Fibroblast of skin of abdomen (primary cell): ENCODE data around the gene STC2.

ENCODE experiments used
- DNase-seq: peaks from one replicate; pipeline ENCODE4 v3.0.0-alpha.2; 2013

The STC2 gene

DNA sequence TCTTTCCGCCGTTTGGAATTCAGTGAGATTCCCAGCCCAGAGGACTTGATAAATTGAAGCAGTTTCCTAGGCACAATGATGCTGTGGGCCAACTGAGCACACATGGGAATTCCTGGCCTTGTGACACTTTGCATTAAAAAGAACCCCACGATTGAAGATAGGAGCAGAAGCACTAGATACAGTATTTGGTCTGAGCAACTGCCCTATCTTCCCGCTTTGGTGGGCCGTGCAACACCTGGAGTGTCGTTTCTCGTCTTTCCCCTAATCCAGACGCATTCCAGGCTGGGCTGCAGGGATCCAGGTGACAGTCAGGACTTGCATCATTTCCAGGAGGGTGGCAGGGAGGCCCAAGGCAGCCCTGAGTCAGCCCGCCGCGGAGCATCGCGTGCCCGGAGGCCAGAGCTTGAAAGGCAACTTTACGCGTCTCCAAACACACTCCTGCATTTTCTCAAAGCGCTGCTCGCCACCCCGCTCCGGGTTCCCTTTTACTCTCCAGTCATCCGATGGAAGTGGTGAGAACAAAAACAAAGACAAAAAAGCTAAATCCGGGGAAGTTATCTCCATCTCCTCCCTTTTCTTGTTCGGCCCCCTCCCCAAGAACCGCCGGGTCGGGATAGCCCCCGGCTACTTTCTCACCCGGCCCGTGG is 753 bp upstream of the STC2 start:
- DNase-seq: peak; percentile 69

DNA sequence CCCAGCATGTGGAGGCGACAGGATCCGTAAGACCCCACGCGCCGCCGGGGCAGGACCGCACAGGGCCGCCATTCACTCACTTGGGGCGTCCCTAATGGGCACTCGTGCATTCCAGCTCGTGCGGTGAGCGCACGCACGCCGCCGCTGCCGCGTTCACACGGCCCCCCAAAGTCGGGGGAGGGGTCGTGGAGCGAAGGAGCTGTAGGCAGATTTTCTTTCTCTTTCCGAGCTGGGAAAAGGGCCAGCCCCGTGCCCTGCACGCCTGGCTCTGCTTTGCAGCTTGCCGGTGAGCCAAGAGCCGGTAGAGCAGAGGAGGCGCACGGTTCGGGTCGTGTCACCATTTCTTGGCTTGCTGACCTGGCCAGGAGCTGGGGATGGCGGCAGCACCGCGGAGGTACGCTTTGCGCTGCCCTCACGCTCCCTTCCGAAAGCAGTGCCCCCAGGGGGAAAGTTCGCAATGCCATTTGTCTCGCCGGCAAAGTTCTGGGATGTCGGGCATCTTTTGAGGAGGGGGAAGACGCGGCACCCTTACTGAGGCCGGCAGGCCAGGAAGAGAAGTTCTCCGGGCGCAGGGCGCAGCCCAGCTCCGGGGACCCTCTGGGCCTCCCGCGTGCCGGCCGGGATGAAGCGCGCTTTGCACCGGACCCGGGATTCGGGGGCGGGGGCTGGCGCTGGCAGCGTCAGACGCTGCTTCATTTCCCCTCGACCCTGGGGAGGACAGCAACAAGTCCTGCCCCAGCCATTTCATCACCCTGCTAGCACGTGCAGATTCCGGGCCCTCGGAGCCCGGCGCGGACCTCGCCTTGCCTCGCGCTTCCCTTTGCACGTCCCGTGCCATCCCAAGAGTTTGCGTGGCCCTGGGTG is 898 bp downstream of the STC2 start:
- peak; percentile 61 for DNase-seq

DNA sequence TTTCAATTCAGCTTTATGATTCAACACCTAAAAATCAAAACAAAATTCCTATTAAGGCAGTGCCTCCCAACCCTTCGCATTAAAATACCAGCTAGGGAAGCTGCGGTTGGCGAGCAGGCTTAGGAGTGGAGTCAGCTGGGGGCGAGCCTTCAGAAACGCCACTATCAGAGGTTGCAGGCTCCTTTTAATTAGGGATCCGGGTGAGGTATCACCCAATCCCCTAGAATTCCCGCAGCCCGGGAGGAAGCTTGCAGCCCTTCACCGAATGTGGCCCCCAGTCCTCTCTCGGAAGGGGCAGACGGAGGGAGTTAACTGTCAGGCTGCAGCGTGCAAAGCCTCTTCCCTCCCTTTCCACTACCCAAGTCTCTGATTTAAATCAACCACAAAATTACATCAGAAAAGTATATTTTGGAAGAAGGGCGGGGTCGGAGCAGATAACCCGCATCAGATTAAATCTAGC is 1.7 kb downstream of the STC2 start:
- DNase-seq: peak; percentile 95

DNA sequence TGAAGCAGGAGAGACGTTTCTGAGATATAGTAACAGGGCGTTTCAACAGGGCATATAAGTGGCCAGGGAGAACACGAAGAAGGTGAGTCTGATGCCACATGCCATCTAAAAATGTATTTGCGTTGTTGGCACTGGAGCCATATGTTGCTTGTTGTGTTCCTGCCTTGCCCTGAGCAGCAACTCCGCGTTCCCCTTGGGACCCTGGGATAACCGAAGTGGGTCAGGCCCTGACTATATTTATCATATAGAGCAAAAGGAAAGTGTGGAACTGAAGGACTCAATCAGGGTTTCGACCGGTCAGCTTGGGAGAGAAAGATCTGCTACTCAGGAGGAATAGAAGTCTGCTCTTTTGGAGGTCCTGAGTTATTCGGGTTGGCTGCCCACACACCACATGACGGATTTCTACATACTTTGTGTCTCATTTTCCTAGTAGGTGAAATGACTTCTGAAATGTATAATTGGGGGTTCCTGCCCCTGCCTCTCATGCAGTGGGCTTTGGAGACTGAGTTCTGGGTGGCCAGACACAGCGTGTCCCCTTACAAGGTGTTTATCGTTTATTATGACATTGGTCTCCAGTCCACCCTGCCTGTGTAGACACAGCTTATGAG is 3.0 kb downstream of the STC2 start:
- no peak for DNase-seq

DNA sequence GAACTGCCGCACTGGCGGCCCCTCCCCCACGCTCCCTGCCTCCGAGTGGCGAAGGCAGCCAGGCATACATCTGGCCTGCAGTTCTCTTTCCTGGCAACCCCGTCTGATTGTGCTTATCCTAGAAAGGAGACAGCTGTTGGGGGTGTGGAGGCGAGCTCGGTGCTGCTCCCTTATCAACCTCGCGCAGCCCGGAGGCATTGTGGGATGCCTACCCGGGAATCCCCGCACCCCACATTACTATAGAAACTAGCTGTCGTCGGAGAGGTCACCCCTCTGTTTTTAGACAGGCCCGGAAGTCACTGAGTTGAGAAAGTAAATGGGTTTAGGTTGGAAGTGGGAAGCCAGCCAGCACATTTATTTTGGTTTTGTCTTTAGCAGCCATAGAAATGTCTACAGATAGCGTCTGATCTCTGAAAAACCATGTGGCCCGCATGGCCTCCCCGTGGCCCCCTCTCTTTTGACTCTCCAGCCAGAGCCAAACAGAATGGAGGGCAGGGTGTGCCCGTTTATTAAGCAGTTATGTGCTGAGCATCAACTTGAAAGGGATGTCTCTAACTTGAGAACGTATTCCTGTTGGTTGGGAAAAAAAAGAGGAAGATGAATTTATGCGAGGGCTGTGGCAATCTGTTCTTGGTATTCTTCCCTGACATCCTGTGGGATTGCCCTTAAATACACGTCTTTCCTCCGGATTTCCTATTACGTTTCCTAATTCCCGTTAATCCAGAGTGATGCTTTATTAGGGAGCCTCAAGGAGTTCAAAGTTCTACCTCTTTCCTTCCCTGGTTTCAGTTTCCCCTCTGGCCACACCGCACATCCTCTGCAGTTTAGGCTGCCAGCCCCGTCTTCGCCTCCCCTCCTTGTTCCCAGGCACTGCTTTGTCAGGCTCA is 3.9 kb downstream of the STC2 start:
- peak; percentile 91 for DNase-seq

DNA sequence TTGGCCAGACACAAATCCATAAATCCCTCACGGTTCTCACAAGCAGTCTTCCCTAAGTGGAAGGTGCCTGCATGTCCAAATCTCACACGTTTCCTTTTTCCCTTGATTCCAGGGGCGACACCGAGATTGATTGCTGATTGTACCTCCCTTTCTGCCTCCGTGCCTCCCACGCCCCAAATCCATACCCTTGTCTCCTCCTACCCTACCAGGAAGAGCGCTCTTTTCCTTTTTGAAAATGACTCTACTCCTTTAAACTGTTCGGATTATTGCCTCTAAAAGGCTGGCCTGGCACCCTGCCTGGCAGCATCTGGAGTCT is 4.5 kb downstream of the STC2 start:
- no peak for DNase-seq

DNA sequence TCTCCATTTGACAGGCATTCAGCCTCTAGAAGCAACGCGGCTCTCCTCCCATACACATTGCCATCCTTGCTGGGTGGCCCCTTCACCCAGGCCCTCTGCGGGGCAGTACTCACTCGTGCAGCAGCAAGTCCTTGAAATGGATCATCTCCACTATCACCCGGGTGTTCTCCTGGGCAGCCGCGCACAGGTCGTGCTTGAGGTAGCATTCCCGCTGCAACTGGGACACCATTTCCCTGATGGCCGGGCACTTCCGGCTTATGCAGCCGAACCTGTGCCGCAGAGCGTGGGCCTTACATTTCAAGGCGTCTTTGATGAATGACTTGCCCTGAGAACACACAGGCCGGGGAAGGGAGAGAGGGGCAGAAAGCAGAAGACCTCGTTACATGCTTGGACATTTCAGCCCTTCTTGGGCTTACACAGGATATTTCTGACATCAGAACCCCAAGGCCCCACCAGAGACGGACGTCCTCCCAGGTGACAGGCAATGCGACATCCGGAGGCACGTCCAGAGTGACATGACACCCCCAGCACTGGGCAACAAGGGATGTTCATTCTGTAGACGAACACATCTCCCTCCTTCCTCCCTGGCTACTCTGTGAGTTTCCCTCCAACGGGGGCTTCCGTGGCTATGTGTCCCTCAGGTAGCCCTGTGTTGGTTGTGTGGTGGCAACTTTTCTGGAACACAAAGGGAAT is 5.0 kb downstream of the STC2 start:
- DNase-seq: no peak

DNA sequence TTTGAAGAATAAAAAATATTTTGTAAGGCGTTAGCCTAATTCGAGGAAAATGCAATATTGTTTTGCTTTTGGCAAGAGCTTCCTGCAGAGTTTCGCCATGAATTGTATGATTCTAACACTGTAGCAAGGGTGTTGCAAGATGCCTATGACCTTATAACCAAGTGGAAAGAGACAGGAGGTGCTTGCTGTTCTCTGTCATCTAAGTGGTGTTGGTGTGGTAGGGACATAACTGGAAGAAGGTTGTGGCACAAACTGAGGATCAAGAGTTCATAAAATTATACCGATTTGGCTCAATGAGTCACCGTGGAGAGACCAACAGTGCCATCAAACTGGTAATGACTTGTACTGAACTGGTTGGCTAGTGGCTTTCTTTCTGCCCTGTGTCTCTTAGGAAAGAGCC is 6.3 kb downstream of the STC2 start:
- no peak for DNase-seq

DNA sequence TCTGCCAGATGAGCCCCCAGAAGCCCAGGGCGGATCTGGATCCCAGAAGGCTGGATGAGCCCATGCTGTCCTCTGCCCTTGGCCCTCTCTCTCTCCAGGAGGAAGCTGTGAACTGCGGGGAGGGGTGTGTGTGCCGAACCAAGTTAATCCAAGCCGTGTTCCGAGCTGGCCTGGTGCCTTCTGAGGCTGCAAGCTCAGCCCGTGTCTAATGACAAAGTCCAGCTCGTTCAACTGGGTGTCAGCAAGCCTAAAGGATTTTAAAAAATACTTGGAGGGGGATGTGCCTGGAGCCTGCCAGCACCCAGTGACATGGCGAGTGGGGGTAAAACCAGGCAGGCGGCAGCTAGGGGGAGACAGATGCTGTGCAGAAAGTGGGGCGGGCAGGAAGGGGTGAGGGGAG is 8.0 kb downstream of the STC2 start:
- peak; percentile 31 for DNase-seq

DNA sequence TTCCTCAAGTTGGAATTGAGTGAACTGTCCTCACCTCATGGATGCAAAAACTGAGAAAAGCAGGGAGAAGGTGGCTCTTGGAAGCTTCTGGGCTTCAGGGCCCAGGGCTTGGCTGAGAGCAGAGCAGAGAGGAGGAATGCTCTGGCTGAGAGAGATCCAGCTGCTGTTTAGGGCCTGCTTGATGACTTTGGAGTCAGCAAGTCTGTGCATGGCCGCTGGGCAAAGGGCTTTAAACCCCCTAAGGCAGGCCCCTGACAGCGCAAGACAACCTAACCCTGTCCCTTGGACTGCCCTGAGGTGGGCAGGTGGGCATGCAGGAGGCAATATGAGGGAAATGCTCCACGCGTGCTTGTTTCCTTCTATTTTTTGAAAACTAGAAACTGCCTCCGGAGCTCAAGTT is 8.6 kb downstream of the STC2 start:
- no peak for DNase-seq

DNA sequence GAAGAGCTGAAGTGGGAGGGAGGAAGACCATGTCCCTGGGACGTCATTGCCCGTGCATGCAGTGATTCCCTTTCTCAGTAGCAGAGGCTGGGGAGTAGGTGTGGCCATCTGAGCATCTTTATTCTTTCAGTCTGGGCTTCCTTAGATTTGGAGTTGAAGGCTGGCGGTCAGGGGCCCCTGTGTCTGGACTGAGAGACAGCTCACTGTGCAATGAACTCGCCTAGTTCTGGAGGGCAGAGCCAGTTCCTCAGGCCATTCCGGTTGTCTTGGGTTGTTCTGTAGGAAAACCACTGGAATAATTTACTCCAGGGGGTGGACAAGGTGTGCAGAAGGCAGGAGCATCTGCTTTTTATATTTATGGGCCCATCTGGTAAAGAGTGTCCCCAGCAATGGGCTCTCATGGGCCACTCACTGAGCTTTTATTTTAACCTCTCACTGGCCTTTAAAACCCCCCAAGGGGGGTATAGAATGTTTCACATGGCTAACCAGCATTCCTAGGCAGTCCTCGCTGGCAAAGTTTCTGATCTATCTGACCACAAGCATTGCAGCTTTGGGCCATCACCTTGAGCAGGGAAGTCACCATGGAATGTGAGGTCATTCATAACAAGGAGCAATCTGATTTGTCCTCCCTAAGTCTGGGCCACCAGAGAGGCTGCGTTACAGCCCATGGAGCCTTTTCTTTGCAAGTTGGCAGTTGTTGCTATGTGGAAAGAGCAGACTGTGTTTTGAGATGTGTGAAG is 9.2 kb downstream of the STC2 start:
- DNase-seq: peak; percentile 45

DNA sequence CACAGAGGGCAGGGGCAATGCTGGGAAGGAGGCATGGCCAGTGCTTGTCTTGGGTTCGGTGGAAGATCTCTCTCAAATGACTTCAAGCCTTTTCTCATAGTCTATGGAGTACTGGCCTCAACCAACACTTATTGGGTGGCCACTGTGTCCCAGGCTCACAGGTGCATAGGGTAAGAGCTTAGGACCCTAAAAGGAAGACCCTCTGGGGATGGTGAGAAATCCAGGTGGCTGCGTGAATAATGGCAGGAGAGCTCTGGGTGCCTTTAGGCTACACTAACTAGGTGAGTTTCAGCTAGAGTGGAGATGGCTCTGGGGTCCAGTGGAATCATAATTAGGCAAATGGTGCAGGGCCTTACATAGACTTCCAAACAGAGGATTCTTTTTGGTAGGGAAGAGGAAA is 9.9 kb downstream of the STC2 start:
- no peak for DNase-seq

DNA sequence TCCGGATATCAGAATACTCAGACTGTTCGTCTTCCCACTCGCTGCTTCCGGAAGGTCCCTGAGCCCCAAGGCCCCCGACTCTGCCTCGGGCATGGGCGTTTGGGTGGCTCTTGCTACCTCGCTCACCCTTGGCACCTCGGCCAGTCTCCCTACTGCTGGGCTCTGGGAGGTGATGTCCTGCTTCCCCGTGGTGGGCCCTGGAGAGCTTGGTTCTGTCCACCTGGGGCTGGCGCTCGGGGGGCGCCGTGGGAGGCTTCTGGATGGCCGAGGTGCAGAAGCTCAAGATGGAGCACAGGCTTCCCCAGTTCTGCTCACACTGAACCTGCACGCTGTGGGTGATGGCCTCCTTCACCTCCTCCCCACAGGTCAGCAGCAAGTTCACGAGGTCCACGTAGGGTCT is 10.4 kb downstream of the STC2 start:
- DNase-seq: no peak

DNA sequence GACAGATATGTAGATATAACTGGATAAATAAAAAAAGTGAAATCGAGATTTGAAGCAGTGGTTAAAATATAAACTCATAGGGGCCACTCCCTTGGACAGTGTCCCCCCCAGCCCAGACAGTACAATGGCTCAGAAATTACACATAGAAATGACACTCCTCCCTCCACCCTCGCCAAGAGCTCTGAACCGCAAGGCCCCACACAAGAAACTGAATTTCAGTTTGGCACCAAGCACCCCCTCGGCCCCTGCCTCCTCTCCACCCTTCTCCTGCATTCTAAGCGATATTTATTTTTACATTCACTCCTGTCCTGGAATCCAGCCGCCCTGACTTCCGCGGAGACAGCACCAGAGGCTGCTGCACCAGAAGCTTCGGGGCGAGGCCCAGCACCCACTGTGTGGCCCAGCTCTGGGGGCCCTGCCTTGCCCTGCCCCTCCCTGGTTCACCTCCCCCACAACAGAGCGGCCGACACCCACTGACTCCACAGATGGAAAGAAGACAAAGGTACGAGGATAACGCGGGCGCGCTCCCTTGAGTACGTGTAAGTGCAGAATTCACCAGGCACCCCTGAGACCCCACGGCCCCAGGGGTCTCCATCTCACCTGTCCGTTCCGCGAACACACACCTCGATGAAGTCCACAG is 11.0 kb downstream of the STC2 start:
- DNase-seq: no peak

DNA sequence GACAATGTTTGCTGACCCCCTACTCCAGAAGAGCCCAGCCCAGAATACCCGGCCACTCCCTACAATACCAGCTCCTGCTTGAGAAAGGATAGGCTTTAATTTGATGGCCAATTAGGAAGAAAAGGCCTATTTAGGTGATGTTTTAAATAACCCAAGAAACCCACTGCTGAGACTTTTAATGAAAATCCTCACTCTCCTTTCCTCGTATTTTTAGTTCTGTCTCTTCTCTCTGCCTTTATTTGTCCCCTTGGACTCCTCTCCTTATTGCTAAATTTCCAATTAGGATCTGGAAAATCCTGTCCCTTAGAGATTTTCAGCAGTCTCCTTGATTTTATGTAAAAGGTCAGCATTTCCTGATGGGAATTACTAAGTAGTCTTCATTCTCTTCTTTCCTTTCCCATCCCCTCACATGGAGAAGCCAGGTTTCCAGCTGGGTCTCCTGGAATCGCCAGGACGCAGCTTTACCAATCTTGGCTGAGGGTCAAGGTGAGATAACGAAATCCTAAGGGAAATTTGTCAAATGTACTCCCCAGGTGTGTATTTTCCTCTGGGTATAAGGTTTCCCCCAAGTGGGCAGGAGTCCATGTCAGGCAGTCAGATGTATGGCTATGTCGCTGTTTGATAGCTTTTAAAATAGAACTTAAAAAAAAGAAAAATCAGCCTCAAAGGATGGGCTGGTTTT is 11.7 kb downstream of the STC2 start:
- no peak for DNase-seq

DNA sequence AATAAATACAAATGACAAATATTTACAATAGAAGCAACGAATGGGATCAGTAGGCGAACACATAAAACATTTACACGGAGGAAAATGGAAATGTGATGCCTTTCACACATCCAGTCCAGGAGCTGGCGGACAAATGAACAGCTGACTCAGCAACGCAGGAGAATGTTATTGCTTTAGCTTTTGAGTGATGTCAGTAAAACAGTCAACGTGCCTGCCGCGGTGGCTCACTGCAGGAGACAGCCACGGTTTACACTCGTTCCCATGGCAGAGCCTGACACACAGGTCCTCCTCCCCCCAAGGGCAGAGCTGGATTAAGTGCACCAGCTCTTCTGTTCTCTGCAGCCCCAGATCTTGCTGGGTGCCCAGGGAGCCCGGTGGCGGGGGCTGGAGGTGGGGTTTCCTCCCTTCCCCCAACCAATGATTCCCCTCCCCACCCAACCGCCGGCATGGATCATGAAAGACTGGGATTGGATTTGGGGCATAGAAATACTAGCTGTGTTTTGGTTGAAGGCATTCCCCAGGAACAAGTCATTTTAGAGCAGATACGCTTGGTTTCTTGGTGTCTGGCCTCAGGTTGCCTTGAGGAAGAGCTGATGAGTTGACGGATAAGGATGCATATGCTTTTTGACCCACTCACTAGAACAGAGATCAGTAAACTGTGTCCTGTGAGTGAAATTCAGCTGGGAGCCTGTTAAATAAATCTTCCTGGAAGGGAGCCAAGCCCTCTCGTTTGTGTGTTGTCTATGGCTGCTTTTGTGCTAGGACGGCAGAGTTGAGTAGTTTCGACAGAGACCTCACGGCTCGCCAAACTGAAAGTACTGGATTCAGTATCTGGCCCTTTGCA is 12.5 kb downstream of the STC2 start:
- DNase-seq: peak; percentile 87

DNA sequence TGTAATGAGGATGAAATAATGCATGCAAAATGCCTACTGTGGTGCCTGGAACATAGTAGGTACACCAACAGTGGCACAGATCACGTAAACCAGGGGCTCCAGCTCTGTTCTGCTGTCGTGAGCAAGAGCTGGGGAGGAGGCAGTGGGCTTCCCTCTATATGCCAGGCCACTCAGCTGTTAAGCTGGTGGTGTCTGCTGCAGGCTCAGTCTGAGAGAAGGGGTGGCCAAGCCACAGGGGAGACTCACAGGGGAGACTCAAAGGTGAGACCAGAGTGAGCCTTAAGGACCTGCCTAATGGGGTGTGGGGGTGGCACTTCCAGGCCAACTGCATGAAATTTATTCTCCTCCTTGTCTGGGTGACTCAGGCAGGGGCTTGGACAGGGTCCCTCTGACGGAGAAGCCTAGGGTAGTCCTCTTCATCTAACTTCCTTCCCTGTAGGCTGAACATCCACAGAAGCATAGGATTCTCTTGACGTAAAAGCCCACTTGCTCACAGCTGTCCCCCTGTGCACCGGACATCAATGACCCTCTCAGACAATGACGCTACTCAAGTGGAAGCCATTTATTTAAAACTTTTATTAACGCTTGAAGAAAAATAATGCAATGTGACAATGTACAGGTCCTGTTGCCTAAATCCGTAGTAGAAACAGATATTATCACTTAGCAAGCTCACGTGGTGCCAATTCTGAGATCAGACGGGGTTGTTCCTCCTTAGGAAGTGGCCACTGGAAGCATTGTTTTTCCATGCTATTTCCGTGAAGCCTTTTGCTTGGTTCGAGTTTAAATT is 13.9 kb downstream of the STC2 start:
- DNase-seq: no peak

DNA sequence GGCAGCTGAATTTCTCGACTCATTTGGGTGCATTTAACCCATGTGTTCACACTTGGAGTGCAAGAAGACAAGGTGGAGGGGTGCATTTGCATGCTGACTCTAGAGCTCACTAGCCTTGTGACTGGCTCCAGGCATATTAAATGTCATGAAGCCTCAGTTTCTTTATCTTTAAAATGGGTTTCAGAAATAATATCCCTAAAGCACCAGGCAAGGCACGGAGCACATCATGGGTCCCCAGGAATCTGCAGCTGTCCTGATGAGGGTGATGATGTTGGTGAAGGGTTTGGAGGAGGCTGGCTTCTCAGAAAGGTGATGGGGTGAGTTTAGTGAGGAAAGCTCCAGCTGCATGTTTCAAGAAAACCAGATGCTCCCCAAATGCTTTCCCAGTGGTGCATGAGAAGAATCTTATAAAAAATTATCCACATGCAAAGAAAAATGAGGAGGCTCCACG is 14.8 kb downstream of the STC2 start:
- no peak for DNase-seq
